Fibroblast of lung (primary cell): ENCODE results near the gene RBMS1.

Experiments used
- CTCF ChIP-seq, 2 donors: IDR thresholded peaks in 1 of 2; conservative IDR thresholded peaks in 1 of 2; 1 replicate in 1 of 2; 2 replicates in 1 of 2; pipeline ENCODE4 v1.5.1; 2011 to 2012; ENCODE audit warnings: low read length in 2 of 2, control low read depth in 1 of 2, inconsistent platforms in 1 of 2, low read depth in 1 of 2, mild to moderate bottlenecking in 1 of 2
- EZH2 ChIP-seq: IDR thresholded peaks from 2 replicates; pipeline ENCODE4 v1.5.1; 2012; ENCODE audit warnings: low read length, control low read depth, mild to moderate bottlenecking; ENCODE audit errors: missing control alignments

- no peak for TF ChIP-seq CTCF (conservative IDR thresholded peaks at IDR 0.05 in 1 of 2, IDR thresholded peaks at IDR 0.05 in 1 of 2; ENCODE audit: low read depth in 1 of 2, low read length in 2 of 2)
- no peak for TF ChIP-seq EZH2
Measured at GRCh38 chr2:160437273-160437672, 56.3 kb downstream of the RBMS1 start.
